ENCODE results near the gene ELOVL5. TPM values are rescaled to one million over a fixed set of nuclear protein-coding genes. Genes with fewer than 3 reads are reported as not detected.

ELOVL5 gene
- polyA plus RNA-seq, 1 donor from 2014 or later, result 31.2 TPM

DNA sequence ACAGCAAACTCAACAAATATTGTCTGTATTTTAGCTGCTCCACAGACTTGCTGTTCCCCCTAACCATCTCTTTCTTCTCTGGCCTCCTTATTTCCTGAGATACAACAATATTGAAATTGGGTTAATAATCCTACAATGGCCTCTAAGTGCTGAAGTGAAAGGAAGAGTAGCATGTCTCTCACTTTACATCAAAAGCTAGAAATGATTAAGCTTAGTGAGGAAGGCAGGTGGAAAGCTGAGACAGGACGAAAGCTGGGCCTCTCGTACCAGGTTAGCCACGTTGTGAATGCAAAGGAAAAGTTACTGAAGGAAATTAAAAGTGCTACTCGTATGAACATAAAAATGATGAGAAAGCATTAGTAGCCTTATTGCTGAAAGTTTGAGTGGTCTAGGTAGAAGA is 63.8 kb downstream of the ELOVL5 start:
- Histone ChIP-seq H3K4me2 (ENCODE audit: low read length) (no peak overlapping the region), H3K9me3 (ENCODE audit: low read length) (no peaks in the 10 kb centered on the region), H3K27me3 (ENCODE audit: insufficient read depth, low read depth, low read length) (no peaks in the 10 kb centered on the region), H3K36me3 (ENCODE audit: insufficient read depth, low read length) (peaks cover 7% of the 10 kb centered on the region), H3K79me2 (replicated peaks; ENCODE audit: insufficient read depth, low read length) (peaks cover 5% of the 10 kb centered on the region), H3F3A (ENCODE audit: insufficient read depth, low read length, poor library complexity, severe bottlenecking) (no peaks in the 10 kb centered on the region), H3K27ac (ENCODE audit: low read length) (no peak overlapping the region), H3K9ac (ENCODE audit: low read length) (no peak overlapping the region), H2AFZ (ENCODE audit: low read depth, low read length) (no peak overlapping the region), H3K9me2 (ENCODE audit: insufficient read depth, low read length) (no peaks in the 10 kb centered on the region), H4K20me1 (ENCODE audit: insufficient read depth) (no peaks in the 10 kb centered on the region), H3K4me3 (ENCODE audit: low read length) (no peak overlapping the region)
- TF ChIP-seq, protein P1, sequence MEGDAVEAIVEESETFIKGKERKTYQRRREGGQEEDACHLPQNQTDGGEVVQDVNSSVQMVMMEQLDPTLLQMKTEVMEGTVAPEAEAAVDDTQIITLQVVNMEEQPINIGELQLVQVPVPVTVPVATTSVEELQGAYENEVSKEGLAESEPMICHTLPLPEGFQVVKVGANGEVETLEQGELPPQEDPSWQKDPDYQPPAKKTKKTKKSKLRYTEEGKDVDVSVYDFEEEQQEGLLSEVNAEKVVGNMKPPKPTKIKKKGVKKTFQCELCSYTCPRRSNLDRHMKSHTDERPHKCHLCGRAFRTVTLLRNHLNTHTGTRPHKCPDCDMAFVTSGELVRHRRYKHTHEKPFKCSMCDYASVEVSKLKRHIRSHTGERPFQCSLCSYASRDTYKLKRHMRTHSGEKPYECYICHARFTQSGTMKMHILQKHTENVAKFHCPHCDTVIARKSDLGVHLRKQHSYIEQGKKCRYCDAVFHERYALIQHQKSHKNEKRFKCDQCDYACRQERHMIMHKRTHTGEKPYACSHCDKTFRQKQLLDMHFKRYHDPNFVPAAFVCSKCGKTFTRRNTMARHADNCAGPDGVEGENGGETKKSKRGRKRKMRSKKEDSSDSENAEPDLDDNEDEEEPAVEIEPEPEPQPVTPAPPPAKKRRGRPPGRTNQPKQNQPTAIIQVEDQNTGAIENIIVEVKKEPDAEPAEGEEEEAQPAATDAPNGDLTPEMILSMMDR (IDR thresholded peaks at IDR 0.05; ENCODE audit: poor library complexity, severe bottlenecking), result no peak
- no peak for TF ChIP-seq RAD21 (conservative IDR thresholded peaks at IDR 0.05)
- no peak for TF ChIP-seq MXI1 (conservative IDR thresholded peaks at IDR 0.05; ENCODE audit: poor library complexity, severe bottlenecking)
- TF ChIP-seq EZH2 (IDR thresholded peaks at IDR 0.05; ENCODE audit: borderline replicate concordance, insufficient read depth, low read length, poor library complexity, severe bottlenecking), result no peak
- no peak for TF ChIP-seq SMC3 (conservative IDR thresholded peaks at IDR 0.05; ENCODE audit: poor library complexity)
- TF ChIP-seq TAF1 (IDR thresholded peaks at IDR 0.05; ENCODE audit: low read depth), result no peak

DNA sequence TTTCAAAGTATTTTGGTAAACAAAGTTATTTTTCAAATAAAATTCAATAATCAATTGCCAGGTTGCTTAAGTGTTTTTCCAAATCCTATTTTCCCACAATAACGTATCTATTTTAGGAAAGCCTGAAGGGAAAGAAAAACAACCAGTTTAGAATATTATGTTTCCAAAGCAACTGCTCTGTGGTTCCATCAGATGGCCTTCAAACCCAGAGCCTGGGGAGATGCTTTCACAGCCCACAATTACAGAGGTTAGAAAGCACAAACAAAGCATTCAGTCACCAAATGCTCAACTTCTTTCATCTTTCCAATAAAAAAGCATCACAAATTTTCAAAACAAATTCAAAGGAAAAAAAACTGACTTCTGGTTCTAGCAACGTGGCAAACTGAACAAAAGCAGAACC is 66.0 kb downstream of the ELOVL5 start:
- no peak overlapping the region for H2AFZ ChIP-seq (ENCODE audit: low read depth, low read length)
- no peaks in the 10 kb centered on the region for H4K20me1 ChIP-seq (ENCODE audit: insufficient read depth)
- H3K27ac ChIP-seq (ENCODE audit: low read length), result no peak overlapping the region
- H3K9me2 ChIP-seq (ENCODE audit: insufficient read depth, low read length), result no peaks in the 10 kb centered on the region
- H3K9me3 ChIP-seq (ENCODE audit: low read length), result no peaks in the 10 kb centered on the region
- no peaks in the 10 kb centered on the region for H3F3A ChIP-seq (ENCODE audit: insufficient read depth, low read length, poor library complexity, severe bottlenecking)
- no peak overlapping the region for H3K9ac ChIP-seq (ENCODE audit: low read length)
- no peaks in the 10 kb centered on the region for H3K27me3 ChIP-seq (ENCODE audit: insufficient read depth, low read depth, low read length)
- no peak overlapping the region for H3K4me3 ChIP-seq (ENCODE audit: low read length)
- TF ChIP-seq, protein P2, sequence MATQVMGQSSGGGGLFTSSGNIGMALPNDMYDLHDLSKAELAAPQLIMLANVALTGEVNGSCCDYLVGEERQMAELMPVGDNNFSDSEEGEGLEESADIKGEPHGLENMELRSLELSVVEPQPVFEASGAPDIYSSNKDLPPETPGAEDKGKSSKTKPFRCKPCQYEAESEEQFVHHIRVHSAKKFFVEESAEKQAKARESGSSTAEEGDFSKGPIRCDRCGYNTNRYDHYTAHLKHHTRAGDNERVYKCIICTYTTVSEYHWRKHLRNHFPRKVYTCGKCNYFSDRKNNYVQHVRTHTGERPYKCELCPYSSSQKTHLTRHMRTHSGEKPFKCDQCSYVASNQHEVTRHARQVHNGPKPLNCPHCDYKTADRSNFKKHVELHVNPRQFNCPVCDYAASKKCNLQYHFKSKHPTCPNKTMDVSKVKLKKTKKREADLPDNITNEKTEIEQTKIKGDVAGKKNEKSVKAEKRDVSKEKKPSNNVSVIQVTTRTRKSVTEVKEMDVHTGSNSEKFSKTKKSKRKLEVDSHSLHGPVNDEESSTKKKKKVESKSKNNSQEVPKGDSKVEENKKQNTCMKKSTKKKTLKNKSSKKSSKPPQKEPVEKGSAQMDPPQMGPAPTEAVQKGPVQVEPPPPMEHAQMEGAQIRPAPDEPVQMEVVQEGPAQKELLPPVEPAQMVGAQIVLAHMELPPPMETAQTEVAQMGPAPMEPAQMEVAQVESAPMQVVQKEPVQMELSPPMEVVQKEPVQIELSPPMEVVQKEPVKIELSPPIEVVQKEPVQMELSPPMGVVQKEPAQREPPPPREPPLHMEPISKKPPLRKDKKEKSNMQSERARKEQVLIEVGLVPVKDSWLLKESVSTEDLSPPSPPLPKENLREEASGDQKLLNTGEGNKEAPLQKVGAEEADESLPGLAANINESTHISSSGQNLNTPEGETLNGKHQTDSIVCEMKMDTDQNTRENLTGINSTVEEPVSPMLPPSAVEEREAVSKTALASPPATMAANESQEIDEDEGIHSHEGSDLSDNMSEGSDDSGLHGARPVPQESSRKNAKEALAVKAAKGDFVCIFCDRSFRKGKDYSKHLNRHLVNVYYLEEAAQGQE (IDR thresholded peaks at IDR 0.05; ENCODE audit: borderline replicate concordance), result no peak
- TF ChIP-seq RAD21 (conservative IDR thresholded peaks at IDR 0.05) (no peak), SMC3 (conservative IDR thresholded peaks at IDR 0.05; ENCODE audit: poor library complexity) (no peak), TAF1 (IDR thresholded peaks at IDR 0.05; ENCODE audit: low read depth) (no peak), EP300 (conservative IDR thresholded peaks at IDR 0.05; ENCODE audit: poor library complexity, severe bottlenecking) (no peak), EZH2 (IDR thresholded peaks at IDR 0.05; ENCODE audit: borderline replicate concordance, insufficient read depth, low read length, poor library complexity, severe bottlenecking) (no peak), MXI1 (conservative IDR thresholded peaks at IDR 0.05; ENCODE audit: poor library complexity, severe bottlenecking) (no peak), POLR2AphosphoS5 (IDR thresholded peaks at IDR 0.05) (no peak)
- TF ChIP-seq, protein P1 (IDR thresholded peaks at IDR 0.05; ENCODE audit: poor library complexity, severe bottlenecking), result no peak
- peaks cover 5% of the 10 kb centered on the region for H3K79me2 ChIP-seq (replicated peaks; ENCODE audit: insufficient read depth, low read length)
- peaks cover 6% of the 10 kb centered on the region for H3K36me3 ChIP-seq (ENCODE audit: insufficient read depth, low read length)
- no peak overlapping the region for H3K4me2 ChIP-seq (ENCODE audit: low read length)

Measured in neural cell (in vitro differentiated cells).